ENCODE results near the gene FBXL19. TPM values are rescaled to one million over a fixed set of nuclear protein-coding genes. Genes with fewer than 3 reads are reported as not detected.
"Not testable (repeated sequence)": the region's sequence is repeated elsewhere in the genome, so short reads cannot be mapped to it uniquely, and the experiment has no call there.

The FBXL19 gene, protein sequence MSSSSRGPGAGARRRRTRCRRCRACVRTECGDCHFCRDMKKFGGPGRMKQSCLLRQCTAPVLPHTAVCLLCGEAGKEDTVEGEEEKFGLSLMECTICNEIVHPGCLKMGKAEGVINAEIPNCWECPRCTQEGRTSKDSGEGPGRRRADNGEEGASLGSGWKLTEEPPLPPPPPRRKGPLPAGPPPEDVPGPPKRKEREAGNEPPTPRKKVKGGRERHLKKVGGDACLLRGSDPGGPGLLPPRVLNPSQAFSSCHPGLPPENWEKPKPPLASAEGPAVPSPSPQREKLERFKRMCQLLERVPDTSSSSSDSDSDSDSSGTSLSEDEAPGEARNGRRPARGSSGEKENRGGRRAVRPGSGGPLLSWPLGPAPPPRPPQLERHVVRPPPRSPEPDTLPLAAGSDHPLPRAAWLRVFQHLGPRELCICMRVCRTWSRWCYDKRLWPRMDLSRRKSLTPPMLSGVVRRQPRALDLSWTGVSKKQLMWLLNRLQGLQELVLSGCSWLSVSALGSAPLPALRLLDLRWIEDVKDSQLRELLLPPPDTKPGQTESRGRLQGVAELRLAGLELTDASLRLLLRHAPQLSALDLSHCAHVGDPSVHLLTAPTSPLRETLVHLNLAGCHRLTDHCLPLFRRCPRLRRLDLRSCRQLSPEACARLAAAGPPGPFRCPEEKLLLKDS
- 10 to 100 TPM in 5 of 12 donors, 1 to 10 TPM in 6, not detected in 1; 5.3 to 29.1 (median 9.5) TPM for polyA plus RNA-seq (ENCODE audit: insufficient read length in 12 of 12)
- long read RNA-seq, donor 1 = 0 reads
- long read RNA-seq, donor 2 = 0 reads
- long read RNA-seq, donor 3 = 0 reads
- long read RNA-seq, donor 4 = 0 reads
- long read RNA-seq, donor 5 = 0 reads
- long read RNA-seq, donor 6 = 0 reads
- long read RNA-seq, donor 7 = 0 reads
- long read RNA-seq, donor 8, partial matches to known transcripts = 16 of 16 reads
- long read RNA-seq, donor 8, other reads (novel, unspliced or antisense) = 0 of 16 reads
- long read RNA-seq, donor 9 = 0 reads
- long read RNA-seq, donor 10 = 0 reads
- long read RNA-seq, donor 11, partial matches to known transcripts = 7 of 7 reads
- long read RNA-seq, donor 11, other reads (novel, unspliced or antisense) = 0 of 7 reads

DNA sequence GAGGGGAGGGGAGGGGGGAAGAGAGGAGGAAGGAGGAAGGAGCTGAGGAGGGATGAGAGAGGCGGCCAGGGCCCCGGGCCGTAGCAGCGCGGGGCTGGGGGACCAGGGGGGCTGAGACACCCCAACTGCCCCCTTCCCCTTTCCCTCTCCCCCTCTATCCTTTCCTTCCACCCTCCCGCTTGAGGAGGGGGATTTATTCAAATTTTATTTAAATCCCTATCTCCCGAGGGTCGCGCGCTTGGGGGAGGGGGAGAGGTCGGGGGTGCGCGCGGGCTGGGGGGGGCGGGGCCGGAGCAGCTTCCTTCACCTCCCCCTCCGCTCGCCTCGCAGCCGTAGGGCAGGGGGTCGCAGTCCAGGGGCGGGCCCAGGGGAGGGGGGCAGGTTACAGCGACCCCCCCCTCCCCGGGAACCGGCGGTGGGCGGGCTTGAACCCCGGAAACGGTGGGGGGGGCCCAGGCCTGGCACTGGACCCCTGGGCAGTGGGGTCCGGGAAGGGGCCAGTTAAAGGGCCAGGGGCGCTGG, at the start of gene FBXL19:
TSS of gene FBXL19 (plus strand) at position 19 of the 522 bp plus-strand sequence. CDS start 2,183 bp downstream, outside the sequence.
- no peak for DNase-seq

DNA sequence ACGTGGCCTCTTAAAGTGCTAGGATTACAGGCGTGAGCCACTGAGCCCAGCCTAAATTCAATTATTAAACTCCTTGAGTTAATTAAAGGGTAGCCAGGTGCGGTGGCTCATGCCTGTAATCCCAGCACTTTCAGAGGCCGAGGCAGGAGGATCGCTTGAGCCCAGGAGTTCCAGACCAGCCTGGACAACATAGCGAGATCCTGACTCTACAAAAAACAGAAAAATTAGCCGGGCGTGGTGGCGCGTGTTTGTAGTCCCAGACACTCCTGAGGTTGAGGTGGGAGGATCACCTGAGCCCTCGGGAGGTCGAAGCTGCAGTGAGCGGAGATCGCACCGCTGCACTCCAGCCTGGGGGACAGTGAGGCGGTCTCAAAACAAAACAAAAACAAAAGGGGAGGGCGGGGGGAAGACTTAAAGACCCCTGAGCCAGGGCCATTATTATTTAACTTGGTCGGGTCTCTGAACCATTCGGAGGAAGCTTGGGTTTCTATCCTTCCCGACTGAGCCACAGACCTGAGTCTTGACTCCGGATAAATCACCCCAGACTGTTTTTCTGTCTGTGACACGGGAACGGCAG, 49.0 kb upstream of the FBXL19 start:
- DNase-seq = no peak

DNA sequence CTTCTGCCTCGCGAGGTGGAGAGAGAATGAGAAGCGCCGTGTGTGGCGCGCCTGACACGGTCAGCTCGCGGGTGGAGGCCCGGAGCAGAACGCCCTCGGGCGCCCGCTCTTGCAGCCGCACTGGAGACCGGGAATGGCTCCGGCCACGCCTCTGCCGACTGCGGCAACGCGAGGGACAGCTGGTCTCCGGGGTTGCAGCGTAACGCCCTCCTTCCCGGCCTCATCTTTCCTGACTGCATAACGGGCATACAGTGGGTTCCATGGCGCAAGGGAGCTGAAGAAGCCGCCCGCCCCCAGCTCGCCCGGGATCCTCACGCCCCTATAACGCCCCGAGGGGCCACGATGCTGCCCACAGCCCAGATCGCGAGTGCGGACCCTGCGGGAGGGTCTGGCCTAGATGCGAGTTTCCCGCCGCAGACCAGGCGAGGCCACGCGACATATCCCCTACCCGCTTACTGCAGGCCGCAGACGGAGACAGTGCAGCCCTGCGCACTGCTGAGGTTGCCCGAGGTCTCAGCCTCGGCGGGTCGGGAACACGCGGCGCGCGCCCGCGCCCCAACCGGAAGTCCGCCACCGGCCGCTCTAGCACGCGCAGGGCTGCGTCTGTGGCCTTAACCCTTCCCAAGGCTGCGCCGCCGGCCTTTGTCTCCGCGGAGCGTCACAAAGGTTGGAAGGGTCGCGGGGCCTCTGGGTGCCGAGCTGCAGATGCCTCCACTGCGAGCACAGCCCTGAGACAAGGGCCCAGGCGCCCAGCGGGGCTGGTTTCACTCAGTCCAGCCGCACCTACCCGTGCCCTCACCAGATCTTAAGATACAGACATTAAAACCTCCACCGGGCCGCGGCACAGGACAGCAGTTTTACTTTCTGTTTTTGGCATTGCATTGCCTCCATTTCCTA, 48.3 kb upstream of the FBXL19 start:
- peak; percentile 92 for DNase-seq

DNA sequence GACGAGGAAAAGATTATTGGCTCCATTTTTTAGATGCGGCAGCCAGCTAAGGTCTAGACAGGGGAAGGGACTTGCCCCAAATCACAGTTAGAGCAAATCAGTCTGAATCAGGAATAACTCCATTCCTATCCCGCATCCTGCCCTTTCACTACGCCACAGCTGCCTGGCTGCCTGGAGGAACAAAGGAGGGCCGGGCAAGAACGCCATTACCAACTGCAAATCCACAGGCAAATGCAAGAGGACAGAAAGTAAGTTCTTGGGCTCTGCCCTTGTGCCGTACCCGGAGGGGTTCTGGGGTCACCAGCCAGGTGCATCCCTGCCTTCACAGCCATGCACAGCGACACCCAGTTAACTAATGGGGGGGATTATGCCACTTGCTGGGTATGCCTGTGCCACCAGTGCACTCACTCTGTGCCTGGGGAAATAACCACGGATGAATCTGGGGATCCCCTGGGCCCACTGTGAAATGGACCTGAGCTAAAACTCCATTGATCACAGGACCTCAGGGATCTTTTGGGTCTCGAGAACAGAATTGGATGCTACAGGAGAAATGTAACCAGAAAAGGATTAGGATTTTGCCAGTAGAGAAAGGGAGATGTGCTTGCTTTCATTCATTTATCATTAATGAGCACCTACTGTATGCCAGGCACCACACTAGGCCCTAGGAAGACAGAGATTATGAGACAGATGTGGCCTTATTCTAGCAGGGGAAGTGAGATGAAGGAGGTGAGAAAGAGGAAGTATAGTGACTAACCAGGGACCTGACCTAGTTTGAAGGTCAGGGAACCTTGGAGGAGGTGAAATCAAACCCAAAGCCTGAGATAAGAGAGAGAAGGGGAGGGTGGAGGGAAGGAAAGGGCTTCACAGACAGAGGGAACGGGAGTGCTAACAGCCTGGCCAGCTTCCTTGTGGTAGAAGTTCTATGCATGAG, 47.2 kb upstream of the FBXL19 start:
- DNase-seq = no peak

DNA sequence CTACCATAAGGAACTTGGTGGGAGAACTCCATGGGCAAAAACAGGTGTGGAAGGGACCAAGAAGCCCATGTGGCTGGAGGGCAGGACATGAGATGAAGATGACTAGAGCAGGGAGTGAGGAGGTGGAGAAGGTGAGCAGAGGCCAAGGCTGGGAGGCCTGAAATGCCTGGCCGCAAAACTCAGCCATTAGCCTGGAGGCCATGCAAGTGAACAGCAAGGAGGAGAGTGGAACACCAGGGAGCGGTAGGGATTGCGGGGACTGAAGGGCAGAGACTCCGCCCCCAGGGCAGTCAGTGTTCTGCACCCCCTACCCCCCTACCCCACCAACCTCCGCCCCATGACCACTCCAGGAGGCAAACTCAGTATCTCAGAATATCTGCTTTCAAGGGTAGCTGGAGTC, 46.5 kb upstream of the FBXL19 start:
- DNase-seq = no peak

DNA sequence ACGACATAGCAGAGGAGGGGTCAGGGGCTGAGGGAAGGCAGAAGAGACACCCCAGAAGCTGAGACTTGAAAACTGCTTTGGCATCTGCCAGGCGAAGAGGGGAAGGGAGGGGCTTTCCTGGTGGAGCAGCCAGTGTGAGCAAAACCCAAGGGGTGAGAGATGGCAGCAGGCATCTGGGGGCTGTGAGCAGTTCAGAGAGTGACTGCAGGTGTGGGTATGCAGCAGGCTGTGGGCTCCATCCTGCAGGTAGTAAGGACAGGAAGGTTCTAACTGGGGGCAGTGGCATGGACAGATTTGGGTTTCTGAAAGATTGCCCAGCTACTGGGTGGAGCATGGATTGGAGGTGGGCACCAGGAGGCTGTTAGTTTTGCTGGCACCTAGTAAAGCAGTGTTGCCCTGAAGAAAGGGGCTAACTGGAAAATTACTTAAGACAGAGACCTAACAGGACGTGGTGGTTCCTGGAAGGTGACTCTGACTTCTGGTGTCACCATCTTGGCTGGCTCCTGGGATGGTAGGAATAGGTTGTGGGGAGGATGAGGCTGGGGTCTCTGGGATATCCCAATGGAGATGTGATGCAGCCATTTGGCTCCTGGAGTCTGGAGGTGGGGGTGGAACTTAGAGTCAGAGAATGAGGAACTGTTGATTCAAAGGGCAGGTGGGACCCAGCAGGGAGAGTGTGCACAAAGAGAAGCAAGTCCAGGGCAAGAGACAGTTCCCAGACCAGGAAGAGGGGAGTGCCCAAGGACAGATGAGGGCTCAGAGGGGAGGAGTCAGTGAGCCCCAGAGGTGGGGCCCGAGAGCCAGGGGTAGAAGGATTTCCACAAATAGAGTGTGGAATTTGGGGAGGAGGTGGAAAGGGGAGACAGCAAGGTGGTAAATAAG, 40.7 kb upstream of the FBXL19 start:
- DNase-seq = no peak

DNA sequence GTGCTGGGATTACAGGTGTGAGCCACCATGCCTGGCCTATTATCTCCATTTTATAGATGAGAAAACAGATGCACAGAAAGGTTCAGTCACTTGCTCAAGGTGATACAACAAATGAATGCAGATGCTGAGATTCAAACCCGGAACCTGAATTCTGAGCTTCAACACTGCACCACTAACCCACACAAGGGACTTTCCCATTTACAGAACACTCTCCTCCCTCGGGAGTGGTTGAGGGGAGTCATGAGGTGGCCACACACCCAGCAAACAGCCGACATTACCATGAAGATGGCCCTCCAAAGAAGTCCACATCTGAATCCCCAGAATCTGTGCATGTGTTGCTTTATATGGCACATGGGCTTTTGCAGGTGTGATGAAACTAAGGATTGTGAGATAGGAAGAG, 38.6 kb upstream of the FBXL19 start:
- no peak for DNase-seq

DNA sequence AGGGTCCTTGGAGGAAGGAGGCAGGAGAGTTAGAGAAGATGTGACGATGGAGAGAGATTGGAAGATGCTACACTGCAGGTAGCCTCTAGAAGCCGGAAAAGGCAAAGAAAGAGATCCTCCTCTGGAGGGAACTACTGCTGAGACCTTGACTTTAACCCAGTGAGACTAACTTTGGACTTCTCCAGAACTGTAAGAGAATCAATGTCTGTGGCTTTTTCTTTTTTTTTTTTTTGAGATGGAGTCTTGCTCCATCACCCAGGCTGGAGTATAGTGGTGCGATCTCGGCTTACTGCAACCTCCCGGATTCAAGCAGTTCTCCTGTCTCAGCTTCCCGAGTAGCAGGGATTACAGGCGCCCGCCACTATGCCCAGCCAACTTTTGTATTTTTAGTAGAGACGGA, 38.2 kb upstream of the FBXL19 start:
- no peak for DNase-seq

DNA sequence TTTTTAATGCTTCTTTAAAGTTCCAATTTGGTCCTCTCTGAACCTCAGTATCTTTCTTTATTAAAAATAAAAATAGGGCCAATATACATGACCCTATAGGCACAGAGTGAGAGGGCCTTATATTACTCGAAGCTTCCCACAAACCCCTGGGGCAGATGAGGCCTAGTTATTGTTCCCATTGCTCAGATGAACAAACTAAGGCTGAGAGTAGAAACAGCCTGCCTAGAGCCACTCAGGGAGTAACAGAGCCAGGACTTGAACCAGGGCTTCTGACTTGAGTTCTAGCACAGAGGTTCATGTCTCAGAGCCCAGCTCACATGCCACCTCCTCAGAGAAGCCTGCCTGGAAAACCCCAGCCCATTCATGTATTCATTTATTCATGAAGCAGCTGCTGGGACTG, 37.2 kb upstream of the FBXL19 start:
- no peak for DNase-seq

DNA sequence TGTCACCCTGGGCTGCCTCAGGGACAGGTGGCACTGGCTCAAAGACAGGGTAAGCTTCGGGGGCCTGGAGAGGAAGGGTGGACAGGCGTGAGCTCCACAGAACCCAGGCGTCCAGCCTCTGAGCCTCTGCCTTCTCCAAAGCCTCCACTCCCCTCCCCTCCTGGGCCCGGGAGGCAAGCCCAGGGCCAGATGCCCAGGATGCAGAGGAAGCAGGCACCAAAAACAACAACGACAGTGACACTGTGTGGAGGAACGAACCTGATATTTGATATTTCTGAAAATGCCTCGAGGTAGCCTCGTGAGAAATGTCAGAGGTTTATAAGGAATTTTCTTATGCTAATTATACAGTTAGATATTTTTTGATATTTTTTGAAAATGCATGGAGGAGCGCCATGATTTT, 35.4 kb upstream of the FBXL19 start:
- no peak for DNase-seq

DNA sequence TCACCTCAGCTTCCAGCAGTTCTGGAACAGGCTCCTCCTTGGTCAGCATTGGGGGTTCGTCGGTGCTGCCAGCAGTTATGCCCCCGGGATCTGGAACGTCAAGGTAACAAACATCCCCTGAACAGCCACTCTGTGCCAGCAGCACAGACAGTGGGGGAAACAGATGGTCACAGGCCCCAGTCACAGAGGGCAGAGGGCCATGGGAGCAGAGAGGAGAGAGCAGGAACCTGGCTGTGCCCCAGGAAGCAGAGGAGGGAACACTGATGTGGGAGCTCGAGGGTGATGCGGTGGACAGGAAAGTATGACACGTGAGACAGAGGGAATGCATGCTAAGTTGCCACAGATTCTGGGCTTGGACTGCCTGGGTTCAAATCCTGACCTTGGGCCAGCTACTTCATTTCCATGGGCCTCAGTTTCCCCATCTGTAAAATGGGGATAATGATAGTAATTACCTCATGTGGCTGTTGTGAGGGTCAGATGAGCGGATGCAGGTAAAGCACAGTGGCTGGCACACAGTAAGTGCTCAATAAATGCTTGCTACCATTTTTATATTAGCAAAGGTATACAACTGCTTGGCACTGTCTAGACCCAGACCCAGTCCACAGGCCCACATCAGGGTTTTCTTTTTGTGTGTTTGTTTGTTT, 34.4 kb upstream of the FBXL19 start:
- no peak for DNase-seq

DNA sequence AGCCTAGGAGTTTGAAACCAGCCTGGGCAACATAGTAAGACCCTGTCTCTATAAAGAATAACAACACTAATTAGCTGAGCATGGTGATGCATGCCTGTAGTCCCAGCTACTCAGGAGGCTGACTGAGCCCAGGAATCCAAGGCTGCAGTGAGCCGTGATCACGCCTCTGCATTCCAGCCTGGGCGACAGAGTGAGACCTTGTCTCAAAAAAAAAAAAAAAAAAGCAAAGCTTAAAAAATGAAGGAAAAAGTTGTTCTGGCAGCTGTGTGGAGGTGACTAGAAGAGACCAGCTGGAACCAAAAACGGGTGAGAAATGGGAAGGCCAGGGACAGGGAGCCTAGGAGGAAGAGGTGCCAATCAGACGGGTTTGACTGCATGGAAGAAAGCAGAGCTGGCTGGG, 33.7 kb upstream of the FBXL19 start:
- no peak for DNase-seq

DNA sequence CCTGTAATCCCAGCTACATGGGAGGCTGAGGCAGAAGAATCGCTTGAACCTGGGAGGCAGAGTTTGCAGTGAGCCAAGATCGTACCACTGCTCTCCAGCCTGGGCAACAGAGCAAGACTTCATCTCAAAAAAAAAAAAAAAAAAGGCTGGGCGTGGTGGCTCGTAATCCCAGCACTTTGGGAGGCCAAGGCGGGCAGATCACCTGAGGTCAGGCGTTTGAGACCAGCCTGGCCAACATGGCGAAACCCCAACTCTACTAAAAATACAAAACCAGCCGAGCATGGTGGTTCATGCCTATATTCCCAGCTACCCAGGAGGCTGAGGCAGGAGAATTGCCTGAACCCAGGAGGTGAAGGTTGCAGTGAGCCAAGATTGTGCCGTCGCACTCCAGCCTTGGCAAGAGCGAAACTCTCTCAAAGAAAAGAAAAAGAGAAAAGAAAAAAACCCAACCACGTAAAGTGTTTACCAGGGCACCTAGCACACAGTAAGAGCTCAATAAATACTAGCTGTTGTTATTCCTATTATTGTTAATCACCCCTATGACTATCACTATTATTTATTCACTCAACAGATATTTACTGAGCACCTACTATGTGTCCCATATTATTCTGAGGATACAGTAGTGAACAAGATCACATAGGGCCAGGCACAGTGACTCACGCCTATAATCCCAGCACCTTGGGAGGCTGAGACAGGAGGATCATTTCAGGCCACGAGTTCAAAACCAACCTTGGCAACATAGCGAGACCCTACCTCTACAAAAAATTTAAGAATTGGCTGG, 32.1 kb upstream of the FBXL19 start:
- not testable (repeated sequence) for DNase-seq

DNA sequence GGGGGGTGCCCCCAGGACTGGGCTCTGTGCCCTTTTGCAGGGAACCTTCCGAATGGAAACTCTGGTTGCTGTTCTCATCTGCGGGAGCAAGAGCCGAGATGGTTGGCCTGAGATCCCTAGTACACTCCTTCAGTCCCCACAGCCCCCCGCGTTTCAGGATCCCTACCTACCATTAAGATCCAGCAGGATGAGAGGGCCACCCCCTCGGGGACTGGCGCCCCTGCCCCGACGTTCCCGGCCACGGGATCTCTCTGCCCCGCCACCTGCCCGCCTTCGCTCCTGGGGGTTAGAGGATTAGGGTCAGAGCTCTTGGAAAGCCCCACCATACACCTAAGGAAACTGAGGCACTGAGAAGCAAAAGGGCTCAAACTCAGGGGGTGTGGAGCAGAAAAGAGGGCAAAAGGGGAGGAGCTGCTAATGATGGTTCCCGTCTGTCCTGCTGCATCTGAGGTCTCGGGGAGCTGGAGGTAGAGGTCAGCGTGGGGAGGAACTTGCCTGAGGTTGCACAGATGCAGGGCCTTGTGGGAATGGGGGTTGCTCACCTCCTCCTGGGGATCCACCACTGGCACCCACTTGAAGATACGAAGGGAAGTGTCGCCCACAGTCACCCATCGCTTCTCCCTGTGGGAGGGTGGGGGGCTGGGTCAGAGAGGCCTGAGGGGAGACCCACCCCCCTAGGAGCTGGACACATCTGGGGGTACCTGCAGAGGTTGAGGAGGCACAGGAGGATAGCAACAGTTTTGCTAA, 30.5 kb upstream of the FBXL19 start:
- DNase-seq = no peak

DNA sequence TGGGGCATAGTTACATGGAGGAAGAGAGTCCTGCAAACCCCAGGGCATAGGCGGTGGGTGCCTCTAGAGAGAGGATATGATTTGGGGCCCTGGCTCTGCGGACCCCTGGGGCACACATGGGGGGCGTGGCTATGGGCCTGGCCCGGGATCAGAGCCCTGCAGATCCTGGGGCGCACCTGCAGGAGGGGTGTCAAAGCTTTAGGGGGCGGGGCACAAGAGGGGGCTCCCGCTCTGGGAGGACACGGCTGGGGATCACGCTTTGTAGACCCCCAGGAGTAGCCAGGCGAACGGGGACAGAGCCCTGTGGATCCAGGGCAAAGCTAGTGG, 30.0 kb upstream of the FBXL19 start:
- peak; percentile 8 for DNase-seq

DNA sequence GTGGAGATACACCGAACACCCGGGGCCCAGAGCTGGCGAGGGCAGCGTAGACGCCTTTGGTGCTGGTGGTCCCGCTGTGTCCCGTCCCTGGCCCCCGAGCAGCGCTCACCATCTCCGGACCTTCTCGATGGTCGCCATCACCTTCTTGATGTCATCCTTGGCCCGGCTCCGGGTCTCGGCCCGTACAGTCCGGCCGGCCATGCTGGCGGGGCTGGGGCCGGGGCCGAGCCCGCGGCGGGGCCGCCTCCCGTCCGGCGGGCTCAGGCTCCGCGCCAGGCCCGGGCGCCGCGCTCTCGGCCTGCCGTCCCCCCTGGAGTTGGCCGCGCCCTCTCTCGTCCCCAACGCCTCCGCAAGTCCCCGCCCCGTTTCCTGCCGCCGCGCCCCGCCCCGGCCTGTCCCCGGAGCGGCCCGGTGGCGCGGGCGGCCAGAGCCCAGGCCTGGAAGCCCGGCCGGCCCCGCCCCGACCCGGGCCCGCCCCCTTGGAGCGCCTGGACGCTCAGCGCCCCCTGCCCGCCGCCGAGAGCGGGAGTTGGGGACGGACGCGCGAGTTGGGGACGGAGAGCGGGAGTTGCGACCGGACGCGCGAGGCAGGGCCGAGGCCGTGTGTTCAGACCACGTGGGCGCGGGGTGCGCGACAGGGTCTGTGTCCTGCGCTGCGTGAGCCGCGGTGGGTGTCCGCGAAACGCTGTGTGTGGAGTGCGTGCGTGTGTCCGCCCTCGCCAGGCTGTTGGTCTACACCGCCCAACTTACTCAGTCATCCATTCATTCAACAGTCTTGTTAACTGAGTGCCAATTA, 29.4 kb upstream of the FBXL19 start, which contains the start of gene BCL7C:
TSS of gene BCL7C (minus strand) at position 334 of the 796 bp plus-strand sequence. CDS start at position 201, 133 bp downstream.
- DNase-seq = peak; percentile 82

All from muscle of arm (tissue), 14 donors.